ENCODE results near the gene SUPT5H.

Gene SUPT5H

DNA sequence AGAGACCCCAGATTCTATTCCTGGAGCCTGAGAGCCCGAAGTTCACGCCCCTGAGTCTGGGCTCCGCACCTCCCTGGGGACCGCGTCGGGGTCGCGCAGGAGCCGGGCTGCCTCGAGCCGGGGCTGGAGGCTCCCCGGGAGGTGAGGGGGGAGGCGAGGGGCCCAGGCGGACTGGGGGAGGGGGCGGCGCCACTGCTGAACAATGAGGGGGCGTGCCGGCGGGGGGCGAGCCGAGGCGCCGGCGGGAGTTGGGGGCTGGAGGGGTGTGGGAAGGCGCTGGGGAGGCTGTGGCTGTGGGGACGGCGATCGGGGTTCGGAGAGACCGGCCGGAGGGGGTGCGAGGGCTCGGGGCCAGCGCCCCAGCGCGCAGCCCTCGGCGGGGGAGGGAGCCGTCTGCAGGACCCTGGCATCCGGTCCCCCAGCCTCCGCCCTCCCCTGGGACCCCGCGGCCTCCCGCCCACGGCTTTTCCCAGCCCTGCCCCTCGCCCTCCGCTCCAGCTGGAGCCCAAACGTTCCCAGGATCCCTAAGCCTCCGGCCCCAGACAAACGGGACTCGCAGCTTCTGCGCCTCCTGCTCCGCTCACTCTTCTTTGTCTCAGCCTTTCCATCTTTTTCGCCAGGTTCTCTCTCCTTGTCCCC, 32.0 kb upstream of the SUPT5H start:
- DNase-seq (ENCODE audit: low spot score), result peak; percentile 66
- in situ Hi-C loops (cut with MboI; ENCODE audit: low sequenced_read_pairs, unreplicated experiment), result no loop called here
- TF ChIP-seq CTCF (IDR thresholded peaks at IDR 0.05; ENCODE audit: borderline replicate concordance, control extremely low read depth, extremely low read depth, insufficient read depth, missing control alignments), result no peak

DNA sequence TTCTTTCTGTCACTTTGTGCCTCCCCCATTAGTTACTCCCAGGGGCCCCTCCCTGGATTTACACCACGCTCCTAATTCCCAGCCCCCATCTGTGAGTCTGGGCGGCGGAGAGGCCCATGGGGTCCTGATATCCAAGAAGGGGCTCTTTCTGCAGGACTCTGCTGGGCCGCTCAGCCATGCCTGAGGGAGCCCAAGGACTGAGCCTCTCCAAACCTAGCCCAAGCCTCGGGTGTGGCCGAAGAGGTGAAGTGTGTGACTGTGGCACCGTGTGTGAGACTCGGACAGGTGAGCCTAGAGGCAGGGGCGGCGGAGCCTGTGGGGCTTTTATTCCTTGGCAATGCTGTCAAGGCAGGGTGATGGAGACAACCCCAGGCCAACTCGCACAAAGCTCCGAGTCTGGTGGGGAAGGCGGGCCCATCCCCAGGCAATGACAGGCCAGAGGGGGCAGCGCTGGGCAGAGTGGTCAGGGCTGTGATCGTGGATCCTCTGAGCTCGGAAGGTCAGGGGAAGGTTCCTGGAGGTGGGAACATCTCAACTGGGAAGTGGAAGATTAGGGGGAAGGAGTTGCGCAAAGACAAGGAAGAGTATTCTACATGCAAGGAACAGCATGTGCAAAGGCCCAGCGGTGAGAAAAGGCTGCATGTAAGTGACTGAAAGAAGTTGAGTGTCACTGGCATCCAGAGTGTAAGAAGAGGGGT, 31.3 kb upstream of the SUPT5H start:
- in situ Hi-C loops (cut with MboI; ENCODE audit: low sequenced_read_pairs, unreplicated experiment), result no loop called here
- TF ChIP-seq CTCF (IDR thresholded peaks at IDR 0.05; ENCODE audit: borderline replicate concordance, control extremely low read depth, extremely low read depth, insufficient read depth, missing control alignments), result peak; percentile 15
- DNase-seq (ENCODE audit: low spot score), result no peak

GRCh38 chr19:39415111-39416046, 30.0 kb upstream of the SUPT5H start:
- no peak for TF ChIP-seq CTCF (IDR thresholded peaks at IDR 0.05; ENCODE audit: borderline replicate concordance, control extremely low read depth, extremely low read depth, insufficient read depth, missing control alignments)
- in situ Hi-C loops (cut with MboI; ENCODE audit: low sequenced_read_pairs, unreplicated experiment), result no loop called here
- DNase-seq (ENCODE audit: low spot score), result peak; percentile 23

DNA sequence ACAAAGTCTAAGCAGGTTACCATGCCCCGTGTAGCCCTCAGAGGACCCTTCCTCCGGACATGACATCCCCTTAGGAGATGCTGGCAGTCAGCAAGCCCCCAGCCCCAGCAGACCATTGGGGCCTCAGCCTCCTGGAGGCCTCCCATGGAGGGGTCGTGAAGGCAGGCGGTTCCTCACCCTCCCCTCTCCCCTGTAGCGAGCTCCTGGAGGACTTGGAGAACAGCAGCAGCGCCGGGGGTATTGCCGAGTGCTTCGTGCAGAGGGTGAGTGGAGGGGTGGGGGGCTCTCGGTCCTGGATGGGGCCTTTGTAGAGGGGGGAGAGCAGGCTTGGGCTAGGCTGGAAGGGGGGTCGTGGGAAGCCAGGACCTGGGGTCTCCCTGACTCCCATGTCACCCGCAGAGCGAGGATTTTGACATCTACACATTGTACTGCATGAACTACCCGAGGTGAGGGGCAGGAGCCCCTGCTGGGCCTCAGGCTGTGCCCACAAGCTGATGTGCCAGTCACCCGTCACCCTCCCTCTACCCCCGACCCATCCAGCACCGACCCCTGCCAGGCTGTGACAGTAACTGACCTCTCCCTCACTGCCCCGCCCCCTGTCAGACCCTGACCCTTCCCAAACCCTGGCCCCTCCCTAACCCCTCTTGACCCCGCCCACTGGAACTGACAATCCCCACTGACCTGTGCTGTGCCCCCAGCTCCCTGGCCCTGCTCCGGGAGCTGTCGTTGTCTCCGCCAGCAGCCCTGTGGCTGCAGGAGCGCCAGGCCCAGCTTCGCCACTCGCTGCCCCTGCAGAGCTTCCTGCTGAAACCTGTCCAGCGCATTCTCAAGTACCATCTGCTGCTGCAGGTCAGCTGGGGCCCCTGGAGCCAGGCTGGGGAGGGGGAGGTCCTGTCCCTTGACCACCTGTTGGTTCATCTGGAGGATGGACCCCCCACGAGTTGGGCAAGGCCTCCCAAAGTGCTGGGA, 28.9 kb upstream of the SUPT5H start:
- TF ChIP-seq CTCF (IDR thresholded peaks at IDR 0.05; ENCODE audit: borderline replicate concordance, control extremely low read depth, extremely low read depth, insufficient read depth, missing control alignments), result no peak
- DNase-seq (ENCODE audit: low spot score), result peak; percentile 17
- in situ Hi-C loops (cut with MboI; ENCODE audit: low sequenced_read_pairs, unreplicated experiment), result no loop called here

- no peak for TF ChIP-seq CTCF (IDR thresholded peaks at IDR 0.05; ENCODE audit: borderline replicate concordance, control extremely low read depth, extremely low read depth, insufficient read depth, missing control alignments)
- DNase-seq (ENCODE audit: low spot score), result no peak
- in situ Hi-C loops (cut with MboI; ENCODE audit: low sequenced_read_pairs, unreplicated experiment), result no loop called here
These were observed 27.8 kb upstream of the SUPT5H start for GRCh38 chr19:39417463-39418181.
